ENCODE measurements around the gene MARCHF9. TPM values are rescaled to one million over a fixed set of nuclear protein-coding genes. Genes with fewer than 3 reads are reported as not detected.

The MARCHF9 gene
- total RNA-seq, 3 donors from 2014 or later (not counting 1 experiment from before 2014, with no cell fraction given): 25.4 to 28.4 (median 26.0) TPM

- Histone ChIP-seq H3K27ac (ENCODE audit: low read length) (no peak overlapping the region), H3K4me3 (ENCODE audit: low read length) (no peak overlapping the region), H3K9me3 (ENCODE audit: control insufficient read depth, insufficient read depth, low read length) (no peaks in the 10 kb centered on the region), H3K4me1 (ENCODE audit: control insufficient read depth, insufficient read depth, low read length) (peaks cover 6% of the 10 kb centered on the region), H3K36me3 (ENCODE audit: control insufficient read depth, insufficient read depth, low read length) (peaks cover 53% of the 10 kb centered on the region), H3K27me3 (ENCODE audit: control insufficient read depth, insufficient read depth, low read length) (no peaks in the 10 kb centered on the region)
- no peak for TF ChIP-seq CTCF (IDR thresholded peaks at IDR 0.05)
- ATAC-seq (peak in 1 of 3 donors; percentile 9), DNase-seq (peak in 1 of 2 donors; percentile 10)
- no peaks in the 10 kb centered on the region for H3K9me3 Mint-ChIP-seq
- intact Hi-C loops (cut with micrococcal nuclease): no loop called here
- H3K4me3 Mint-ChIP-seq: no peak overlapping the region
- no peaks in the 10 kb centered on the region for H3K27me3 Mint-ChIP-seq (ENCODE audit: low read depth in 2 of 2)
- 95% methylated on average over 6 of the region's 11 CpGs for WGBS (ENCODE audit: insufficient coverage)
- no peaks in the 10 kb centered on the region for H3K36me3 Mint-ChIP-seq
- peaks cover 17 to 19% of the 10 kb centered on the region in 2 donors for H3K4me1 Mint-ChIP-seq
- peak overlapping the region; percentile 68 to 74 for H3K27ac Mint-ChIP-seq
These were observed 29.8 kb upstream of the MARCHF9 start for GRCh38 chr12:57724936-57725740.

- 92% methylated on average over 7 of the region's 10 CpGs for WGBS (ENCODE audit: insufficient coverage)
- no peaks in the 10 kb centered on the region for H3K9me3 Mint-ChIP-seq
- H3K4me1 ChIP-seq (ENCODE audit: control insufficient read depth, insufficient read depth, low read length): peaks cover 6% of the 10 kb centered on the region
- TF ChIP-seq CTCF (IDR thresholded peaks at IDR 0.05): no peak
- no peak overlapping the region for H3K4me3 Mint-ChIP-seq
- no peaks in the 10 kb centered on the region for H3K36me3 Mint-ChIP-seq
- H3K4me1 Mint-ChIP-seq: peaks cover 17 to 19% of the 10 kb centered on the region in 2 donors
- intact Hi-C loops (cut with micrococcal nuclease): no loop called here
- H3K4me3 ChIP-seq (ENCODE audit: low read length): no peak overlapping the region
- no peaks in the 10 kb centered on the region for H3K27me3 Mint-ChIP-seq (ENCODE audit: low read depth in 2 of 2)
- DNase-seq: no peak
- no peaks in the 10 kb centered on the region for H3K27me3 ChIP-seq (ENCODE audit: control insufficient read depth, insufficient read depth, low read length)
- H3K27ac Mint-ChIP-seq: peak overlapping the region; percentile 36 to 68
- H3K27ac ChIP-seq (ENCODE audit: low read length): no peak overlapping the region
- no peaks in the 10 kb centered on the region for H3K9me3 ChIP-seq (ENCODE audit: control insufficient read depth, insufficient read depth, low read length)
- no peak for ATAC-seq
- peaks cover 53% of the 10 kb centered on the region for H3K36me3 ChIP-seq (ENCODE audit: control insufficient read depth, insufficient read depth, low read length)
These were observed 29.1 kb upstream of the MARCHF9 start for GRCh38 chr12:57725851-57726150.

- no peak for TF ChIP-seq CTCF (IDR thresholded peaks at IDR 0.05)
- Histone ChIP-seq H3K27ac (ENCODE audit: low read length) (no peak overlapping the region), H3K4me1 (ENCODE audit: control insufficient read depth, insufficient read depth, low read length) (peaks cover 6% of the 10 kb centered on the region), H3K4me3 (ENCODE audit: low read length) (no peak overlapping the region), H3K36me3 (ENCODE audit: control insufficient read depth, insufficient read depth, low read length) (peaks cover 53% of the 10 kb centered on the region), H3K27me3 (ENCODE audit: control insufficient read depth, insufficient read depth, low read length) (no peaks in the 10 kb centered on the region), H3K9me3 (ENCODE audit: control insufficient read depth, insufficient read depth, low read length) (no peaks in the 10 kb centered on the region)
- peak overlapping the region; percentile 36 to 68 for H3K27ac Mint-ChIP-seq
- no peaks in the 10 kb centered on the region for H3K9me3 Mint-ChIP-seq
- DNase-seq: peak; percentile 16 to 49
- WGBS (ENCODE audit: insufficient coverage): 97% methylated on average over 79 of the region's 79 CpGs
- peak overlapping the region; percentile 81 for H3K4me3 Mint-ChIP-seq
- H3K4me1 Mint-ChIP-seq: peaks cover 17 to 20% of the 10 kb centered on the region in 2 donors
- no peaks in the 10 kb centered on the region for H3K27me3 Mint-ChIP-seq (ENCODE audit: low read depth in 2 of 2)
- intact Hi-C loops (cut with micrococcal nuclease): no loop called here
- H3K36me3 Mint-ChIP-seq: no peaks in the 10 kb centered on the region
- peak; percentile 45 to 53 (median 52) for ATAC-seq
These were observed 28.6 kb upstream of the MARCHF9 start for GRCh38 chr12:57726151-57726883.
